Stimulated activated CD4-positive, alpha-beta T cell treated with anti-CD3 and anti-CD28 coated beads, Interleukin-1b, Interleukin-23, amount 100 ng/mL, for 48 hours (primary cell): ENCODE results near the gene DNAJB7.
"Not testable (repeated sequence)": the region's sequence is repeated elsewhere in the genome, so short reads cannot be mapped to it uniquely, and the experiment has no call there.

Experiments
- DNase-seq: peaks from one replicate; pipeline ENCODE4 v3.0.0-alpha.2; 2020

The DNAJB7 gene

GRCh38 chr22:40838486-40838885, 23.4 kb downstream of the DNAJB7 start:
- no peak for DNase-seq

- DNase-seq = no peak
Measured at GRCh38 chr22:40834619-40835018, 27.3 kb downstream of the DNAJB7 start.

GRCh38 chr22:40829131-40829530, 32.8 kb downstream of the DNAJB7 start:
- DNase-seq = no peak

- DNase-seq = no peak
Measured at GRCh38 chr22:40826984-40827741, 34.8 kb downstream of the DNAJB7 start.

- DNase-seq = not testable (repeated sequence)
Measured at GRCh38 chr22:40826292-40826691, 35.6 kb downstream of the DNAJB7 start.

GRCh38 chr22:40823426-40823825, 38.5 kb downstream of the DNAJB7 start:
- DNase-seq = no peak

- no peak for DNase-seq
Measured at GRCh38 chr22:40819599-40820140, 42.2 kb downstream of the DNAJB7 start.

GRCh38 chr22:40818747-40819598, 42.9 kb downstream of the DNAJB7 start, which contains the start of gene SLC25A17:
Gene SLC25A17, minus strand, starts transcription at chr22:40819346. Its CDS starts 98 bp downstream, at chr22:40819248.
- peak; percentile 86 for DNase-seq

GRCh38 chr22:40818192-40818746, 43.6 kb downstream of the DNAJB7 start:
- DNase-seq = no peak

DNA sequence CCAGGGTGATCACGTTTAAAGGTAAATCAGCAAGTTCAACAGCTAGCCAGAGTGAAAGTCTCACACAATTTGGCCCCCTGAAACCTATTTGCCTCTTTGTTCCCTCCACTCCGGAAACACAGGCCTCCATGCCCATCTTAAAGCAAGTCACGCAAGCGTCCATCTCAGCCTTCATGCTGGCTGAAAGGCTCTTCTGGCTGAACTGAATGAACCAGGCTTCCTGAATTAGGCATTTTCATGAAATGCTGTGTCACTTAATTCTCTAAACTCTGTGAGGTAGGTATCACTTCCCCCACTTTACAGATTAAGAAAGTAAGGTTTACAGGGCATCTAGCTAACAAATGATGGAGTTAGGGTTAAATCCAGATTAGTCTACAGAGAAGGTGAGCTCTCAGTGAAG, 44.2 kb downstream of the DNAJB7 start:
- DNase-seq = no peak

DNA sequence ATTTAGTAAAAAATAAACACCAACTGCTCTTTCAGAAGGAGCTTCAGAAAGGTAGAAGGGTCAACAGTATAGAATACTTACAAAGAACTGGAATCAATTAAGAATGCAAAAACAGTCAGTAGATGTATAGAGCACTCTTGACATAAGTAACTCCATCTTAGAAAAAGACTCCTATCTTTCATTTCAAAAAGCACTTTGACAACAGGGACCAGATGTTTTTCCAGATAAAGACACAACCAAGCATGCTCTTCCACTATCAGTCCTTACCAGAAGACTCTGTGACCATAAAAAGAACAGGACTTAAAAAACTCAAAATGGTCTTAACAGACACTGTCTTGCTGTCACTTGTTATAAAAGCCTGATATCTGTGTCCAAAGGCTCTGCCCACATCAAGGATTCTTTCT, 48.0 kb downstream of the DNAJB7 start:
- no peak for DNase-seq
